ENCODE measurements around the gene NDUFA11. TPM values are rescaled to one million over a fixed set of nuclear protein-coding genes. Genes with fewer than 3 reads are reported as not detected.

NDUFA11 gene
- total and polyA plus RNA-seq, 2 of the 13 experiments (the other 11 are each of a cell fraction or from before 2014, with no cell fraction given), result 286 to 378 TPM

- TF ChIP-seq DZIP1 (CRISPR knock-in tag; IDR thresholded peaks at IDR 0.05) (no peak), ZNF543 (CRISPR knock-in tag; IDR thresholded peaks at IDR 0.05) (no peak), PRMT3 (CRISPR knock-in tag; IDR thresholded peaks at IDR 0.05; ENCODE audit: borderline replicate concordance, low read depth) (no peak), MXD1 (CRISPR knock-in tag; IDR thresholded peaks at IDR 0.05) (0 out of 2 replicates have a peak, but pooled peaks have one; percentile 9), NRL (CRISPR knock-in tag; IDR thresholded peaks at IDR 0.05; ENCODE audit: borderline replicate concordance) (peak; percentile 69; the same call in 1 of the 2 replicates), MBD4 (IDR thresholded peaks at IDR 0.05; ENCODE audit: borderline replicate concordance, low read length) (no peak), ZEB1 (IDR thresholded peaks at IDR 0.05; ENCODE audit: insufficient replicate concordance, low read depth) (no peak), ZFX (CRISPR knock-in tag; IDR thresholded peaks at IDR 0.05; ENCODE audit: low read depth) (peak; percentile 75), ZNF484 (CRISPR knock-in tag; IDR thresholded peaks at IDR 0.05; ENCODE audit: borderline replicate concordance, low read depth) (no peak), TP53 (CRISPR knock-in tag; conservative IDR thresholded peaks at IDR 0.05) (no peak), HNRNPL (IDR thresholded peaks at IDR 0.05; ENCODE audit: low read depth, low read length) (0 out of 2 replicates have a peak, but pooled peaks have one; percentile 65), SRSF1 (optimal IDR thresholded peaks at IDR 0.05; ENCODE audit: low read depth, low read length) (no peak), ZHX1 (CRISPR knock-in tag; IDR thresholded peaks at IDR 0.05; ENCODE audit: low read depth) (no peak), ZBTB42 (CRISPR knock-in tag; IDR thresholded peaks at IDR 0.05) (no peak), MTA1 (CRISPR knock-in tag; IDR thresholded peaks at IDR 0.05; ENCODE audit: borderline replicate concordance) (peak; percentile 36; the same call in 1 of the 2 replicates), SALL2 (CRISPR knock-in tag; IDR thresholded peaks at IDR 0.05) (0 out of 2 replicates have a peak, but pooled peaks have one; percentile 17), RFX1 (IDR thresholded peaks at IDR 0.05) (no peak), ZSCAN20 (CRISPR knock-in tag; IDR thresholded peaks at IDR 0.05; ENCODE audit: borderline replicate concordance) (no peak), STAG1 (CRISPR knock-in tag; IDR thresholded peaks at IDR 0.05) (peak; percentile 97), TEAD3 (CRISPR knock-in tag; optimal IDR thresholded peaks at IDR 0.05; ENCODE audit: borderline replicate concordance) (peak; percentile 44), ZGPAT (CRISPR knock-in tag; IDR thresholded peaks at IDR 0.05) (peak; percentile 40; the same call in 1 of the 2 replicates), HDAC6 (IDR thresholded peaks at IDR 0.05; ENCODE audit: low read depth, low read length) (no peak)
These were observed 11.4 kb downstream of the NDUFA11 start (continued) for GRCh38 chr19:5891938-5892771.
